Endothelial cell of umbilical vein (primary cell): ENCODE results near the gene IGBP1. TPM values are rescaled to one million over a fixed set of nuclear protein-coding genes. Genes with fewer than 3 reads are reported as not detected.

ENCODE experiments used
- BruUV-seq: library from RNA; stranded (reverse); fragments of 400-500 nt; replicated peaks from 2 replicates; lab custom pipeline; 2021; lab: Mats Ljungman, UMichigan
- CTCF ChIA-PET: fragments of 300-600, 350-600 bp; sonication (Branson Sonifier 250); formaldehyde crosslinking; loops from one replicate; lab custom pipeline; 2021; ENCODE audit warnings: antibody characterized with exemption, inconsistent platforms; lab: Charles Lee
- POLR2A ChIA-PET: fragments of 300-600, 350-600 bp; sonication (Branson Sonifier 250); formaldehyde crosslinking; loops from one replicate; lab custom pipeline; 2021; ENCODE audit warnings: antibody characterized with exemption, inconsistent platforms; lab: Charles Lee
- DNase-seq: peaks from one replicate; pipeline ENCODE4 v3.0.0-alpha.2; 2011; ENCODE audit warnings: low read depth, low spot score
- FAIRE-seq: peaks from 2 replicates; lab custom pipeline; 2011; peaks lifted over from hg19 to GRCh38; lab: Jason Lieb, UNC
- H2AFZ ChIP-seq: 2 replicates; pipeline ENCODE4 v1.6.0; 2012; ENCODE audit warnings: low read depth, low read length, control low read depth, inconsistent platforms
- H3K27ac ChIP-seq: 2 replicates; pipeline ENCODE4 v1.5.1; 2011; ENCODE audit warnings: low read depth, mild to moderate bottlenecking, control low read depth, low read length, moderate library complexity; ENCODE audit not compliant: insufficient read depth
- H3K27me3 ChIP-seq, 2 experiments: 2 replicates each; pipeline versions ENCODE4 v1.6.0 to v1.6.1; 2011; ENCODE audit warnings: low read length in 2 of 2, mixed read lengths in 1 of 2; ENCODE audit not compliant: control insufficient read depth in 2 of 2, insufficient read depth in 2 of 2
- H3K36me3 ChIP-seq, 2 experiments: 2 replicates in 1 of 2; 3 replicates in 1 of 2; pipeline ENCODE4 v1.5.1; 2011; ENCODE audit warnings: low read length in 2 of 2, mild to moderate bottlenecking in 1 of 2, moderate library complexity in 1 of 2; ENCODE audit not compliant: control insufficient read depth in 2 of 2, insufficient read depth in 2 of 2; ENCODE audit errors: extremely low read depth in 1 of 2
- H3K4me1 ChIP-seq: 3 replicates; pipeline ENCODE4 v1.5.1; 2011; ENCODE audit warnings: mild to moderate bottlenecking, low read length; ENCODE audit not compliant: control insufficient read depth, insufficient read depth; ENCODE audit errors: extremely low read depth
- H3K4me2 ChIP-seq: 2 replicates; pipeline ENCODE4 v1.6.1; 2011; ENCODE audit warnings: low read length, control low read depth, mixed read lengths; ENCODE audit not compliant: insufficient read depth
- H3K4me3 ChIP-seq, 3 experiments: fragments of 200-600 bp in 1 of 3; sonication (generic), shearing (Covaris generic) in 1 of 3; replicated peaks in 1 of 3; 2 replicates each; pipeline ENCODE4 v1.5.1; 2011 to 2016; ENCODE audit warnings: control low read depth in 3 of 3, low read length in 3 of 3, mild to moderate bottlenecking in 2 of 3, inconsistent platforms in 1 of 3, low read depth in 1 of 3, moderate library complexity in 1 of 3; ENCODE audit not compliant: insufficient read depth in 1 of 3
- H3K79me2 ChIP-seq: 2 replicates; pipeline ENCODE4 v1.6.0; 2012; ENCODE audit warnings: low read length, inconsistent platforms; ENCODE audit not compliant: control insufficient read depth, insufficient read depth
- H3K9ac ChIP-seq: replicated peaks from 2 replicates; pipeline ENCODE3; 2011; ENCODE audit warnings: low read length, control low read depth; ENCODE audit not compliant: insufficient read depth; ENCODE audit errors: extremely low read depth
- H3K9me1 ChIP-seq: replicated peaks from 3 replicates; pipeline ENCODE4 v1.6.0; 2011; ENCODE audit warnings: mild to moderate bottlenecking, low read length; ENCODE audit not compliant: control insufficient read depth, insufficient read depth; ENCODE audit errors: extremely low read depth
- H3K9me3 ChIP-seq: replicated peaks from 2 replicates; pipeline ENCODE4 v1.5.1; 2012; ENCODE audit warnings: low read length, inconsistent platforms; ENCODE audit not compliant: control insufficient read depth, insufficient read depth
- H4K20me1 ChIP-seq: replicated peaks from 2 replicates; pipeline ENCODE3; 2011; ENCODE audit warnings: mild to moderate bottlenecking, low read length; ENCODE audit not compliant: control insufficient read depth, insufficient read depth; ENCODE audit errors: extremely low read depth
- EZH2 ChIP-seq: IDR thresholded peaks from 2 replicates; pipeline ENCODE4 v1.6.1; 2012; ENCODE audit warnings: borderline replicate concordance, low read depth, mild to moderate bottlenecking, moderate library complexity, low read length, inconsistent platforms; ENCODE audit not compliant: severe bottlenecking
- FOS ChIP-seq: IDR thresholded peaks from 2 replicates; pipeline ENCODE4 v1.6.1; 2011; ENCODE audit warnings: mild to moderate bottlenecking, low read length, moderate library complexity, borderline replicate concordance; ENCODE audit not compliant: insufficient read depth
- GATA2 ChIP-seq: IDR thresholded peaks from 2 replicates; pipeline ENCODE4 v1.7.0; 2011; ENCODE audit warnings: low read depth, mild to moderate bottlenecking, moderate library complexity, mixed read lengths, low read length; ENCODE audit not compliant: insufficient read length, insufficient read depth
- JUN ChIP-seq: IDR thresholded peaks from 2 replicates; pipeline ENCODE4 v1.6.1; 2011; ENCODE audit warnings: borderline replicate concordance, low read depth; ENCODE audit not compliant: insufficient read length, insufficient read depth
- MYC ChIP-seq: IDR thresholded peaks from one replicate; pipeline ENCODE4 v1.6.1; 2011; ENCODE audit warnings: mild to moderate bottlenecking, low read depth, low read length
- POLR2A ChIP-seq: IDR thresholded peaks from 2 replicates; pipeline ENCODE4 v1.6.1; 2012; ENCODE audit warnings: low read depth, mild to moderate bottlenecking, control low read depth, low read length
- POLR2AphosphoS5 ChIP-seq: IDR thresholded peaks from 2 replicates; pipeline ENCODE4 v1.6.1; 2012; ENCODE audit warnings: low read depth, mild to moderate bottlenecking, control low read depth, low read length, moderate library complexity; ENCODE audit not compliant: insufficient read depth
- dilution Hi-C: fragments of 300-500 bp; cut with MboI; formaldehyde crosslinking; loops from one replicate; pipeline ENCODE4 v1.15.0; 2019; ENCODE audit warnings: low sequenced_read_pairs; ENCODE audit not compliant: extremely low pct_ligation_motif_present
- intact Hi-C: fragments of 100-400 bp; cut with micrococcal nuclease; formaldehyde crosslinking; loops from one replicate; pipeline ENCODE4 v1.10.0; 2022
- polyA plus RNA-seq, 4 experiments: library from polyadenylated mRNA; depleted of rRNA in 3 of 4; stranded (reverse) in 3 of 4; unstranded in 1 of 4; fragments of >200 nt; gene quantifications; 2 replicates each; pipeline versions ENCODE4 v1.2.1 to v1.2.3, GENCODE V29; 2011 to 2012; ENCODE audit warnings: missing spikeins in 1 of 4
- total RNA-seq: library from RNA; stranded (reverse); gene quantifications from 2 replicates; pipeline ENCODE4 v1.2.3, GENCODE V29; 2021
- TF ChIP-seq, protein P1 (sequence below): IDR thresholded peaks from 2 replicates; pipeline ENCODE4 v1.6.1; 2011; ENCODE audit not compliant: insufficient read depth, insufficient read length
- TF ChIP-seq, protein P2 (sequence below), 2 donors: IDR thresholded peaks; 1 replicate in 1 of 2; 2 replicates in 1 of 2; pipeline ENCODE4 v1.5.1; 2011; ENCODE audit warnings: low read length in 2 of 2, mild to moderate bottlenecking in 2 of 2, moderate library complexity in 2 of 2, control low read depth in 1 of 2, inconsistent platforms in 1 of 2, low read depth in 1 of 2; ENCODE audit not compliant: insufficient read depth in 1 of 2; ENCODE audit errors: extremely low read depth in 1 of 2

IGBP1 gene
- total and polyA plus RNA-seq, 2 donors (not counting 3 experiments of a cell fraction or from before 2014, with no cell fraction given), result 38.1 to 39.5 TPM

DNA sequence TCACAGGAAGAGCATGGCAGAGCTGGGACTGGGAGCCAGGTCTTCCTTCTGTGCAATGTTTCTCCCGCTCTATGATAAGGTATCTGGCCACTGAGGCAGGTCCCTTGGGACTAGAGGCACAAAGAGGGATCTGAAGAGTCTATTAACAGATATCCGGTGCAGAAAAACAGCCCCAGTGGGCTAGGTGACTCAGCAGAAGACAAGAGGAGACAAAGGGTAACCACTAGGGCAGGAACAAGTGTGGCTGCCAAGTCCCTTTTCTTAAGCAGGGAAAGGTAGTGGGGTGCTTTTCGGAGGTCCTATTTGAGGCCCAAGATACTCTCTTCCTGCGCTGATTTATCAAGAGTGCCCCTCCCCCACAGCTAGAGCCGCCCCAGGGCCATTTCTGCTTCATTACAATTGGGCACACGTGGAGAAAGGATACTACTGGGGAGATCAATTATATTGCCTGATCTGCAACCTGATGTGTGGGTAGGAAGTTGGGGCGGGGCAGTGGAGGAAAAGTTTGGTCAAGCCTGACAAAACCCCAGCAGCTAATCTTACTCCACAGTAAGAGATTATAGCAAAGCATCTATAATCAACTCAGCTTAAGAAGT is 43.8 kb downstream of the IGBP1 start, which contains the start of gene DGAT2L6:
Gene DGAT2L6 (plus strand): TSS at position 546 of the 596 bp plus-strand sequence. CDS start 100 bp downstream, outside the sequence.
- H4K20me1 ChIP-seq, result no peaks in the 10 kb centered on the region
- H3K4me2 ChIP-seq, result no peak within 1 kb of the TSS
- H3K4me3 ChIP-seq, result no peak within 1 kb of the TSS
- no peak within 1 kb of the TSS for H3K27ac ChIP-seq
- H3K9ac ChIP-seq, result no peak within 1 kb of the TSS
- dilution Hi-C loops, result no loop called here
- no peaks in the 10 kb centered on the region for H3K27me3 ChIP-seq
- no TSS peak for BruUV-seq
- H2AFZ ChIP-seq, result no peak within 1 kb of the TSS
- POLR2A ChIA-PET, result no interaction called here
- no peak for TF ChIP-seq FOS
- TF ChIP-seq MYC, result no peak
- TF ChIP-seq, protein P1, sequence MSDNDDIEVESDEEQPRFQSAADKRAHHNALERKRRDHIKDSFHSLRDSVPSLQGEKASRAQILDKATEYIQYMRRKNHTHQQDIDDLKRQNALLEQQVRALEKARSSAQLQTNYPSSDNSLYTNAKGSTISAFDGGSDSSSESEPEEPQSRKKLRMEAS, result no peak
- no peak for TF ChIP-seq JUN
- no peak for TF ChIP-seq POLR2A
- TF ChIP-seq, protein P2, sequence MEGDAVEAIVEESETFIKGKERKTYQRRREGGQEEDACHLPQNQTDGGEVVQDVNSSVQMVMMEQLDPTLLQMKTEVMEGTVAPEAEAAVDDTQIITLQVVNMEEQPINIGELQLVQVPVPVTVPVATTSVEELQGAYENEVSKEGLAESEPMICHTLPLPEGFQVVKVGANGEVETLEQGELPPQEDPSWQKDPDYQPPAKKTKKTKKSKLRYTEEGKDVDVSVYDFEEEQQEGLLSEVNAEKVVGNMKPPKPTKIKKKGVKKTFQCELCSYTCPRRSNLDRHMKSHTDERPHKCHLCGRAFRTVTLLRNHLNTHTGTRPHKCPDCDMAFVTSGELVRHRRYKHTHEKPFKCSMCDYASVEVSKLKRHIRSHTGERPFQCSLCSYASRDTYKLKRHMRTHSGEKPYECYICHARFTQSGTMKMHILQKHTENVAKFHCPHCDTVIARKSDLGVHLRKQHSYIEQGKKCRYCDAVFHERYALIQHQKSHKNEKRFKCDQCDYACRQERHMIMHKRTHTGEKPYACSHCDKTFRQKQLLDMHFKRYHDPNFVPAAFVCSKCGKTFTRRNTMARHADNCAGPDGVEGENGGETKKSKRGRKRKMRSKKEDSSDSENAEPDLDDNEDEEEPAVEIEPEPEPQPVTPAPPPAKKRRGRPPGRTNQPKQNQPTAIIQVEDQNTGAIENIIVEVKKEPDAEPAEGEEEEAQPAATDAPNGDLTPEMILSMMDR (IDR thresholded peaks at IDR 0.05; ENCODE audit: extremely low read depth in 1 of 2, insufficient read depth in 1 of 2, low read depth in 1 of 2, low read length in 2 of 2), result no peak
- TF ChIP-seq EZH2, result no peak
- TF ChIP-seq POLR2AphosphoS5, result no peak
- TF ChIP-seq GATA2, result no peak
- CTCF ChIA-PET, result no interaction called here
- no peaks in the 10 kb centered on the region for H3K9me3 ChIP-seq
- H3K79me2 ChIP-seq, result no peaks in the 10 kb centered on the region
- DNase-seq, result no peak
- intact Hi-C loops, result no loop called here
- H3K4me1 ChIP-seq, result peaks cover 5% of the 10 kb centered on the region
- FAIRE-seq, result no peak
- no peaks in the 10 kb centered on the region for H3K9me1 ChIP-seq
- H3K36me3 ChIP-seq, result no peaks in the 10 kb centered on the region
